ENCODE measurements around the gene KCMF1.

KCMF1 gene

DNA sequence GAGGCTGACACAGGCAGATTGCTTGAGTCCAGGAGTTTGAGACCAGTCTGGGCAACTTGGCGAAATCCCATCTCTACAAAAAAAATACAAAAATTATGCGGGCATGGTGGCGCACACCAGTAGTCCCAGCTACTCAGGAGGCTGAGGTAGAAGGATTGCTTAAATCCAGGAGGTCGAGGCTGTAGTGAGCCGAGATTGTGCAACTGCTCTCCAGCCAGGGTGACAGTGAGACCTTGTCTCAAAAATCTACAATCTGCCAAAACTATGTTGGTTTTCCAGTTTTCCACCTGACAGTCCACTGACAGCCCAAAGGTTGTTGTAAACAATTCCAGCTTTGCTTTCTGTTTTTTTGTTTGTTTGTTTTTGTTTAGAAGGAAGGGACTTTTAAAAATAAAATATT lies 51.3 kb downstream of the KCMF1 start:
- DNase-seq (ENCODE audit: low read depth): no peak

GRCh38 chr2:85024372-85025047 lies 53.5 kb downstream of the KCMF1 start:
- no peak for DNase-seq (ENCODE audit: low read depth)

- DNase-seq (ENCODE audit: low read depth): no peak
Observed at GRCh38 chr2:85032621-85033020, 61.7 kb downstream of the KCMF1 start.

DNA sequence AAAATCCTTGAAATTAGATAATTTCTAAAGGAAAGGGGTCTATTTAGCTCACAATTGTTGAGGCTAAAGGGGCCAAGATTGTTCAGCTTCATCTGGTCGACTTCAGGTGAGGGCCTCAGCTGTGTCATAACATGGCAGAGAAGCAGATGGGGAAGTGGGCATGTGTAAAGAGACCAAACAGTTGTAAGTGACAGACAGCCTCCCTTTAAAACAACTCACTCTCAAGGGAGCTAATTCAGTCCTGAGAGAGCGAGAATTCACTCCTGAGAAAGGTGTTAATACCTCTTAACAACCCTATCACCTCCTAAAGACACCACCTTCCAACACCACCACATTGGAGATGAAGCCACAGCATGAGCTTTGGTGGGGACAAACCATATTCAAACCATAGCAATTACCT lies 62.4 kb downstream of the KCMF1 start:
- no peak for DNase-seq (ENCODE audit: low read depth)

- no peak for DNase-seq (ENCODE audit: low read depth)
Observed at GRCh38 chr2:85034158-85034557, 63.2 kb downstream of the KCMF1 start.

DNA sequence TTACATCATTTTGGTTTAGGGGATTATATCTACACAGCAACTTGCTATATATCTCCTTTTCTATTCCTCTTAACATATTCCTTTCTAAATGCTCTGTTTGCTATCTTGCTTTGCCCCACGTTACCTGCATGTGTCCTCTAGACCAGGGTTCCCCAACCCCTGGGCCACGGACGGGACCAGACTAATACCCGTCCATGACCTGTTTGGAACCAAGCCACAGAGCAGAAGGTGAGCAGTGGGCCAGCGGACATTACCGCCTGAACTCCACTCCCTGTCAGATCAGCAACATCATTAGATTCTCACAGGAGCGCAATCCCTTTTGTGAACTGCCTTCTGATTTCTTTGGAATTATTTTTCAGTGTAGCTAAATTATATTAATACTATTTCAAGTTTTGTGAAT lies 66.7 kb downstream of the KCMF1 start:
- no peak for DNase-seq (ENCODE audit: low read depth)

DNA sequence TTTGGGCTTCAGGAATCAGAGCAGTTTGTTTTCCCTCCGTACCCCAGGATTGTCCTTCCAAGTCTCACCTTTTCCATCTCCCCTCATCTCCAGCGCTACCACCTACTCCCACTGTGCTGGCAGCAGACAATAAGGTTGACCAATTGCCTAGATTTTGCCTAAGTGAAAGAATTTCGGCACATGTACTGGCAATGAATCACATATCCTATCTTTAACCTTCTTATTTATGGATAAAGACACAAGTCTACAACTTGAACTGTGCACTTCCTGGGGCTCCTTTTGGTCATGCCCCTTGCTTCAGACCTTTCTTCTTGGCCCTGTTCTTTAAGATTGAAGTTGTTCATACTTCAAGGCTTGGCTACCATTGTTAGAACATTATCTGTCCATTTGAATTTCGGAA lies 71.4 kb downstream of the KCMF1 start:
- DNase-seq (ENCODE audit: low read depth): no peak

- DNase-seq (ENCODE audit: low read depth): no peak
Observed at GRCh38 chr2:85048534-85048933, 77.6 kb downstream of the KCMF1 start.

GRCh38 chr2:85049236-85049635 lies 78.3 kb downstream of the KCMF1 start:
- no peak for DNase-seq (ENCODE audit: low read depth)

GRCh38 chr2:85053802-85054201 lies 82.8 kb downstream of the KCMF1 start:
- DNase-seq (ENCODE audit: low read depth): no peak

DNA sequence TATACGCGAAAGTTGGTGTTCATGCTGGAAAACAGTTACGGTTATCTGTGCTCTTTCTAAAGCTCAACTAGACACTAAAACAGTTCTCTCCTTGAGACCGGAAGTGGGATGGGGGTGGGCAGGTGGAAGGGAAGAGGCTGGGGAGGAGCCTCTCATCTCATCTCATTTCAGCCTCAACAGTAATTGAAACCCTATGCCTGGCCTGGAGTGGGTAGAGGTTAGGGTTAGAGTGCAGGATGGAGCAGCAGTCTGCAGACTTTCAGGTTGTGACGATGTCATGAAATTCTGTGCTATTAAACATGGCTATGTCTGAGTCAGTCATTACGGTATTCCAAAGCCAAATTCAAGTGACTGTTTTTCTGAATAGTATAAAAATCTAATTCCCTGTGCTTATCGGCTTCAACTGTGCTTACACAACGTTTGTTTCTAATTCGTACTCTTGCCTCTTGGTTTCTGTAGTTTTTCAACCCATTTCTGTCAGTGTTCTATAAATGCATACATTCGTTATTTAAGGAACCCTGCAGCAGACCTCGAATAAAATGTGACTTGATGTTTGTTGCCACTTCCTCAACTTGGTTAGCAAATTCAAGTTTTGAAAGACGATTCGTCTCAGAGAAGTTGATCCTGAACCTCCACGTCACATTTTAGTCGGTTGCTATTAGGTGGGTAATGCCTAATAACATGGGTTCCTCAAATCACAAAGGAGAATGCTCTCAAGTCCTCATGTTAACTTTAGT lies 86.4 kb downstream of the KCMF1 start:
- no peak for DNase-seq (ENCODE audit: low read depth)

GRCh38 chr2:85061896-85062295 lies 90.9 kb downstream of the KCMF1 start:
- no peak for DNase-seq (ENCODE audit: low read depth)

GRCh38 chr2:85062565-85062964 lies 91.6 kb downstream of the KCMF1 start:
- DNase-seq (ENCODE audit: low read depth): no peak

- DNase-seq (ENCODE audit: low read depth): no peak
Observed at GRCh38 chr2:85063981-85064599, 93.1 kb downstream of the KCMF1 start.

DNA sequence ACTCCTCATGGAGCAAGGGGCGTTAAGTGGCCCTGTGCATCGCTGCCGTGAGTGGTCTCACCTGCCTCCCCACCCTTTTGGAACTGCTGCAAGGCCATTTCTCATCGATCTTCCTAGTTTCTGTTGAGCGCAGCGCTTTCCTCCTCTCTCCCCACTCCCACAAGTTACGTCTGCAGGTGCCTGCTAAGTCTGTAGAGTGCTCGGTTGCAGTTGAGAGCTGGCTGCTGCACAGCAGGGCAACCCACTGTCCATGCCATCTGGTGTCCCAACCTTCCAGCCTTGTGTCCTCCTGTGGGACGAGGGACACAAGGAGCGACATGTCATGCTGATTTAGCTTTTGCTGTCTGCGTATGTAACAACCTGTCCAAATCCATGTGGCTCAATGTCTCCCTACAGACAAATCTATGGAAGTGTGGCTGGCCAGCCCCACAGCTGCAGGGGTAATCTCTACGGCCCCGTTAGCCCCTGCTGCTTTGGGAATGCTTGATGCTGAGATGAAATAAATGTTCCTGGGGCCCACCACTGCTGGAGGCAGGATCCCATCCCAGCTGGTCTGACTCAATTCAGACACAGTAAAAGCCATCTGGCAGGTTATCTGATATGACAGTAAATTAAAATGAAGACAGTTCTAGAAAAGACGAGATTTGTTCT lies 94.1 kb downstream of the KCMF1 start:
- DNase-seq (ENCODE audit: low read depth): no peak

GRCh38 chr2:85066006-85066740 lies 95.2 kb downstream of the KCMF1 start:
- no peak for DNase-seq (ENCODE audit: low read depth)

- DNase-seq (ENCODE audit: low read depth): peak; percentile 20
Observed at GRCh38 chr2:85066874-85067351, 96.0 kb downstream of the KCMF1 start.

GRCh38 chr2:85071096-85071495 lies 100.1 kb downstream of the KCMF1 start:
- no peak for DNase-seq (ENCODE audit: low read depth)

DNA sequence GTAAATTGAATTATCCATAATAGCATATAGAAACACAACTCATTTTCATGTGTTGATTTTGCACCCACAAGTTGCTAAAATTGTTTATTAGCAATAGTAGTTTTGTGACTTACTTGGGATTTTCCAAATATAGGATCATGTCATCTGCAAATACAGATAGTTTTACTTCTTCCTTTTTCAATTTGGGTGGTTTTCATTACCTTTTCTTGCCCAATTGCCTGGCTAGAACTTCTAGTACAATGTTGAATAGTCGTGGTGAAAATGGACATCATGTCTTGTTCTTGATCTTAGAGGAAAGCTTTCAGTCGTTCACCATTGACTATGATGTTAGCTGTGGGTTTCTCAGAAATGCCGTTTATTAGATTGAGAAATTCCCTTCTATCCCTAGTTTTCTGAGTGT lies 102.1 kb downstream of the KCMF1 start:
- no peak for DNase-seq (ENCODE audit: low read depth)

DNA sequence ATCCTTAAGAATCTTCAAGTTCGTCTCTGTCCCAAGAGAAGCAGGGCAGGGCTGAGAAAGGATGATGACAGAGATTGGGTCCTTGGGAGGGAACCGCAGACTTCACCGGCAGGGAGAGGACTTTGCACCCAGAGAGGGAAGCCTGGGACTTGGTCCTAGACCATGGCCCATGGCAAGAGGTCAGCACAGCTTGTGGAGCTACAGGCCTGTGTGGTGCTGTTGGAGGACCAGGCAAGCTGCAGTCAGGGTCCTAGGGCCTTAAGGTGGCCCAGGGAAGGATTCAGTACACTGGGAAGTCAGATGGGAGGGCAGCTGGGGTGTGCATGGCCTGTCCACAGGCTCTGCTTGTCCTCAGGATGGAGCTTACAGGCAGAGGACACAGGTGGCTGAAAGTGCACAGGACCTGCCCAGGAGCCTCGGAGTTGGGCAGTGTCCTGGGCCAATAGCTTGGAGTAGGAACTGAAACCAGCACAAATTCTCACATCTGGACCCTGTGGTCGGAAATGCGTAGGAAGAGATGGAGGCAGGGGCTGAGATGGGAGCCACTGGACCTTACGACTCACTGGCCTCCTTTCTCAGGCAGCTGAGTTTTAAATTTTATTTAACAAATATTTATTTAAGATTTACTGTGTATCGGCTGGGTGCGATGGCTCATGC lies 105.8 kb downstream of the KCMF1 start:
- DNase-seq (ENCODE audit: low read depth): no peak

GRCh38 chr2:85077859-85078419 lies 107.0 kb downstream of the KCMF1 start:
- DNase-seq (ENCODE audit: low read depth): no peak

Measured in CMK (cell line).